SU-DHL-6 (cell line): ENCODE data around the gene SH3BGRL.

Experiments
- H2AFZ ChIP-seq: fragments of 200-600 bp; sonication (generic); 2 replicates; pipeline ENCODE4 v1.6.1; 2014; ENCODE audit warnings: low read depth, mild to moderate bottlenecking, moderate library complexity, mixed read lengths, antibody characterized with exemption, low read length; ENCODE audit not compliant: severe bottlenecking
- H3F3A ChIP-seq: fragments of 200-600 bp; shearing (Covaris generic); 2 replicates; pipeline ENCODE4 v1.6.0; 2016; ENCODE audit warnings: antibody characterized with exemption, mild to moderate bottlenecking; ENCODE audit not compliant: insufficient read depth
- H3K27ac ChIP-seq: fragments of 200-600 bp; sonication (generic); 2 replicates; pipeline ENCODE4 v1.5.1; 2016; ENCODE audit warnings: low read depth, mild to moderate bottlenecking, low read length, moderate library complexity, mixed read lengths
- H3K27me3 ChIP-seq: fragments of 200-600 bp; sonication (generic), shearing (Covaris generic); 2 replicates; pipeline ENCODE4 v1.6.0; 2014; ENCODE audit warnings: mild to moderate bottlenecking, low read length
- H3K36me3 ChIP-seq: fragments of 200-600 bp; sonication (generic); 2 replicates; pipeline ENCODE4 v1.6.1; 2014; ENCODE audit warnings: mild to moderate bottlenecking, low read length, mixed read lengths
- H3K4me2 ChIP-seq: fragments of 300-600, 200-600 bp; shearing (Covaris generic), sonication (generic); 2 replicates; pipeline ENCODE4 v1.6.0; 2014; ENCODE audit warnings: low read length, low read depth, mild to moderate bottlenecking; ENCODE audit not compliant: poor library complexity, severe bottlenecking
- H3K4me3 ChIP-seq: fragments of 200-600 bp; sonication (generic); 2 replicates; pipeline ENCODE4 v1.5.1; 2014; ENCODE audit warnings: antibody characterized with exemption, low read length, mild to moderate bottlenecking, mixed read lengths; ENCODE audit not compliant: insufficient read depth, poor library complexity, severe bottlenecking
- H3K79me2 ChIP-seq: fragments of 200-600 bp; sonication (generic); 2 replicates; pipeline ENCODE4 v1.6.1; 2014; ENCODE audit warnings: mild to moderate bottlenecking, low read length, moderate library complexity; ENCODE audit not compliant: insufficient read depth
- H3K9ac ChIP-seq: fragments of 200-600 bp; sonication (generic); 2 replicates; pipeline ENCODE4 v1.7.0; 2014; ENCODE audit warnings: mild to moderate bottlenecking, low read length
- H3K9me2 ChIP-seq: fragments of 200-600 bp; sonication (generic); replicated peaks from 2 replicates; pipeline ENCODE4 v1.6.1; 2014; ENCODE audit warnings: low read length; ENCODE audit not compliant: insufficient read depth
- H3K9me3 ChIP-seq: fragments of 200-600 bp; sonication (generic); 2 replicates; pipeline ENCODE4 v1.6.1; 2014; ENCODE audit warnings: low read length, mixed read lengths; ENCODE audit not compliant: insufficient read depth
- H4K20me1 ChIP-seq: fragments of 200-600 bp; sonication (generic); 2 replicates; pipeline ENCODE4 v1.6.1; 2014; ENCODE audit warnings: low read depth, mild to moderate bottlenecking, antibody characterized with exemption, low read length, moderate library complexity, mixed read lengths
- CTCF ChIP-seq: fragments of 200-600 bp; sonication (generic); IDR thresholded peaks from one replicate; pipeline ENCODE4 v1.5.1; 2017; ENCODE audit warnings: antibody characterized with exemption, mild to moderate bottlenecking, low read length, moderate library complexity; ENCODE audit not compliant: insufficient read depth, poor library complexity, severe bottlenecking
- EZH2phosphoT487 ChIP-seq: fragments of 200-600 bp; sonication (generic), shearing (Covaris generic); conservative IDR thresholded peaks from 2 replicates; pipeline ENCODE4 v1.6.1; 2018; ENCODE audit warnings: mild to moderate bottlenecking, antibody characterized with exemption, low read length, moderate library complexity, mixed read lengths

The SH3BGRL gene

GRCh38 chrX:81280148-81280547, 78.2 kb downstream of the SH3BGRL start:
- Histone ChIP-seq H3K79me2 (no peaks in the 10 kb centered on the region), H3K4me2 (no peak overlapping the region), H3K4me3 (no peak overlapping the region), H3K27ac (no peak overlapping the region), H3K9me2 (no peaks in the 10 kb centered on the region), H3F3A (no peaks in the 10 kb centered on the region), H3K36me3 (peaks cover 5% of the 10 kb centered on the region; the same call in 1 of the 2 replicates), H2AFZ (no peak overlapping the region), H3K9me3 (no peaks in the 10 kb centered on the region), H3K9ac (no peak overlapping the region), H4K20me1 (no peaks in the 10 kb centered on the region), H3K27me3 (no peaks in the 10 kb centered on the region)
- TF ChIP-seq EZH2phosphoT487 (no peak), CTCF (no peak)

DNA sequence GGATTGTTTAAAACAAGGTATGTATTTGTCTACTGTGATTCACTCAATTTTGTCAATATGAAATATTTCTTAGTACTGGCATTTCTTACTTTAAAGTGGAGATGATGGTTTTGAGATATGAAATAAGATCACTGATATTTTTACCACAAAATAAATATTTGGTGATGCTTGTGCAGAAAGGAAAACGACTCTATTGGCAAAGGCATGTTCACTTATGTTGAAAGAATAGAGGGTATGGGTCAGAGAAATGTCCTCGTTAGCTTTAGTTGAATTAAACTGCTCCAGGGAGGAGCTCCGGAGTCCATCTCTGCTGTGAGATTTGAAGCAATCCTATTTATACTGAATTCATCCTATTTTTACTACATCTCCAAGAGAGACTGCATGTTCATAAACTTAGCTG, 84.2 kb downstream of the SH3BGRL start:
- no peak overlapping the region for H2AFZ ChIP-seq
- no peaks in the 10 kb centered on the region for H3K9me2 ChIP-seq
- no peaks in the 10 kb centered on the region for H3K9me3 ChIP-seq
- H3F3A ChIP-seq = no peaks in the 10 kb centered on the region
- no peak for TF ChIP-seq EZH2phosphoT487
- TF ChIP-seq CTCF = no peak
- H3K4me3 ChIP-seq = no peak overlapping the region
- no peak overlapping the region for H3K27ac ChIP-seq
- no peaks in the 10 kb centered on the region for H3K79me2 ChIP-seq
- no peak overlapping the region for H3K9ac ChIP-seq
- H4K20me1 ChIP-seq = no peaks in the 10 kb centered on the region
- no peaks in the 10 kb centered on the region for H3K36me3 ChIP-seq
- no peak overlapping the region for H3K4me2 ChIP-seq
- no peaks in the 10 kb centered on the region for H3K27me3 ChIP-seq

DNA sequence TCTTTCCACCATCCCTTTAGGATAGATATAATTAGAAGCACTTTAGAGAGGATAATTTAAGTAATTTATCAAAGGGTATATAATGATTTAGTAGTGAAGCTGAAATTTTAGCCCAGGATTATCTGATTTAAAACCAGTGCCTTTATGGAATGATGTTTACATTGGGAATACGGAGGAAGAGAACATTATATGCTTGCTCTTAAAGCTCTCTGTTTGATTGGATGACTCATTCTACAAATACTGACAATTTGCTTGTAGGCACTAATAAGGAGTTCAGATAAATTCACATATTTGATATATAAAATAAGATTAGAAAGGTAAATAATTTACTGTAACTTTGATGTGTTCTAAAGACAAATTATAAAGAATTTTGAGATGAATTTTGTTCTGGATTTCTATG, 84.7 kb downstream of the SH3BGRL start:
- Histone ChIP-seq H3K9me3 (no peaks in the 10 kb centered on the region), H2AFZ (no peak overlapping the region), H3K79me2 (no peaks in the 10 kb centered on the region), H3K9ac (no peak overlapping the region), H3K9me2 (no peaks in the 10 kb centered on the region), H3K27me3 (no peaks in the 10 kb centered on the region), H3F3A (no peaks in the 10 kb centered on the region), H3K4me2 (no peak overlapping the region), H3K36me3 (no peaks in the 10 kb centered on the region), H3K4me3 (no peak overlapping the region), H3K27ac (no peak overlapping the region), H4K20me1 (no peaks in the 10 kb centered on the region)
- TF ChIP-seq EZH2phosphoT487 (no peak), CTCF (no peak)
